Trophoblast cell (in vitro differentiated cells and primary cell): Measurements from ENCODE around the gene MYO15B.

Source experiments
- DNase-seq, 2 donors: peaks; one replicate each; pipeline ENCODE4 v3.0.0-alpha.2; 2016
- H2AFZ ChIP-seq: 2 replicates; pipeline ENCODE4 v1.6.1; 2013; ENCODE audit warnings: low read length, moderate library complexity, mild to moderate bottlenecking; ENCODE audit not compliant: insufficient read depth, poor library complexity
- H2AK5ac ChIP-seq: 2 replicates; pipeline ENCODE4 v1.6.1; 2013; ENCODE audit warnings: mild to moderate bottlenecking, low read length
- H2BK120ac ChIP-seq: 2 replicates; pipeline ENCODE4 v1.6.1; 2013; ENCODE audit warnings: low read length, mild to moderate bottlenecking, moderate library complexity; ENCODE audit not compliant: insufficient read depth, poor library complexity
- H2BK12ac ChIP-seq: 2 replicates; pipeline ENCODE4 v1.6.1; 2013; ENCODE audit warnings: mild to moderate bottlenecking, low read length, moderate library complexity
- H2BK5ac ChIP-seq: 2 replicates; pipeline ENCODE4 v1.6.1; 2013; ENCODE audit warnings: low read length, low read depth, moderate library complexity, mild to moderate bottlenecking; ENCODE audit not compliant: poor library complexity
- H3K14ac ChIP-seq: 2 replicates; pipeline ENCODE4 v1.6.1; 2013; ENCODE audit warnings: mild to moderate bottlenecking, low read length
- H3K18ac ChIP-seq: 2 replicates; pipeline ENCODE4 v1.6.1; 2013; ENCODE audit warnings: mild to moderate bottlenecking, low read length
- H3K23ac ChIP-seq: 2 replicates; pipeline ENCODE4 v1.6.1; 2013; ENCODE audit warnings: low read length
- H3K27ac ChIP-seq: 2 replicates; pipeline ENCODE4 v1.5.1; 2013; ENCODE audit warnings: low read depth, mild to moderate bottlenecking, inconsistent platforms, low read length, moderate library complexity
- H3K27me3 ChIP-seq: 2 replicates; pipeline ENCODE4 v1.6.1; 2013; ENCODE audit warnings: inconsistent platforms, mild to moderate bottlenecking, low read length, moderate library complexity; ENCODE audit not compliant: insufficient read depth
- H3K36me3 ChIP-seq, 2 experiments: 1 replicate in 1 of 2; 2 replicates in 1 of 2; pipeline ENCODE4 v1.6.1; 2013; ENCODE audit warnings: low read length in 2 of 2, mild to moderate bottlenecking in 2 of 2, moderate library complexity in 1 of 2; ENCODE audit not compliant: insufficient read depth in 2 of 2, control insufficient read depth in 1 of 2
- H3K4ac ChIP-seq: 2 replicates; pipeline ENCODE4 v1.6.1; 2013; ENCODE audit warnings: low read depth, mild to moderate bottlenecking, low read length, moderate library complexity
- H3K4me1 ChIP-seq, 2 experiments: 1 replicate in 1 of 2; 2 replicates in 1 of 2; pipeline ENCODE4 v1.6.1; 2013; ENCODE audit warnings: low read length in 2 of 2, mild to moderate bottlenecking in 2 of 2, moderate library complexity in 1 of 2; ENCODE audit not compliant: insufficient read depth in 2 of 2, control insufficient read depth in 1 of 2
- H3K4me2 ChIP-seq: 2 replicates; pipeline ENCODE4 v1.6.1; 2013; ENCODE audit warnings: inconsistent platforms, mild to moderate bottlenecking, low read length, moderate library complexity
- H3K4me3 ChIP-seq: 2 replicates; pipeline ENCODE4 v1.5.1; 2013; ENCODE audit warnings: mild to moderate bottlenecking, low read depth, low read length, inconsistent platforms
- H3K79me1 ChIP-seq: one replicate; pipeline ENCODE4 v1.6.1; 2013; ENCODE audit warnings: low read length
- H3K79me2 ChIP-seq: 2 replicates; pipeline ENCODE4 v1.6.1; 2013; ENCODE audit warnings: low read length, mild to moderate bottlenecking; ENCODE audit not compliant: control insufficient read depth, insufficient read depth, poor library complexity
- H3K9ac ChIP-seq: 2 replicates; pipeline ENCODE4 v1.6.1; 2013; ENCODE audit warnings: mild to moderate bottlenecking, low read length
- H3K9me3 ChIP-seq: 2 replicates; pipeline ENCODE4 v1.6.1; 2013; ENCODE audit warnings: low read depth, mild to moderate bottlenecking, control low read depth, inconsistent platforms, low read length; ENCODE audit not compliant: insufficient read depth
- H4K12ac ChIP-seq: 2 replicates; pipeline ENCODE4 v1.6.1; 2013; ENCODE audit warnings: low read depth, mild to moderate bottlenecking, low read length, moderate library complexity
- H4K8ac ChIP-seq: 2 replicates; pipeline ENCODE4 v1.6.1; 2013; ENCODE audit warnings: low read depth, mild to moderate bottlenecking, low read length, moderate library complexity
- H4K91ac ChIP-seq: one replicate; pipeline ENCODE4 v1.6.1; 2013; ENCODE audit warnings: low read depth, mild to moderate bottlenecking, low read length, moderate library complexity
- WGBS: extraction: QIAGEN DNeasy Blood & Tissue Kit; methylation state at CpG from one replicate; pipeline ENCODE4 v1.1.7; 2013; ENCODE audit warnings: missing lambda C conversion rate; ENCODE audit not compliant: insufficient read length, insufficient coverage; ENCODE audit errors: extremely low coverage; 5-methylcytosine and 5-hydroxymethylcytosine counted together

MYO15B gene

DNA sequence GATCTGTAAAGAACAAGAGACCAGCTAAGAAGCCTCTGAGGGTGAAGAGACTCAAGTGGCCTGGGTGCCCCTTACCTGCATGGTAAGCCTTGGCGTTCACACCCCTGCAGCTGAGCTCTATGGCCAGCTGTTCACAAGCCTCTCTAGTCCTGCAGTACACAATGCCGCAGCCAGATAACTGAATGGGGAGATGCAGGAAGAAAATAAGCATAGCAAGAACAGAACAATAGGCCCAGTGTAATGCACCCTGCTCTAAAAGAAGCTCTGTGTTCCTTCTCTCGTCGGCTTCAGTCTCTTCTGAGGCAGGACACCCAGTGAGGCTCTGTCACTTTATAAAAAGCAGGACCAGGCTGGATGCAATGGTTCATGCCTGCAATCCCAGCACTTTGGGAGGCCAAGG lies 73.9 kb downstream of the MYO15B start:
- no peak for DNase-seq

DNA sequence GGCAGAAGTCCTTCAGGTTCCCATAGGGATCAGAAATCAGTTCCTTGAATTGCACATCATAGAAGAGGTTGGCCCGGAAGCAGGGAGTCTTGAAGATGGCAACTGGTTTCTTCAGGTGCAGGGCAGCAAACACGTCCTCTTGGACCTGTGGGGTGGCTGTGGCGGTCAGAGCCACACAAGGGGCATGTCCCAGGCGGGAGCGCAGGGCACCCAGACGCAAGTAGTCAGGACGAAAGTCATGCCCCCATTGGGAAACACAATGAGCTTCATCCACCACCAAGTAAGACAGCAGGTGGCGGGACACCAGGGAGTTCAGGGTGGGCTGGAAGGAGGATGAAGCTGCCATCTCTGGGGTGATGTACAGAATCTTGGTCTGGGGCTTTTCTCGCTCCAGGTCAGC lies 74.9 kb downstream of the MYO15B start:
- H3K14ac ChIP-seq, result no peak overlapping the region
- H3K36me3 ChIP-seq, result peaks cover 20 to 26% of the 10 kb centered on the region in 2 experiments
- no peak overlapping the region for H3K9ac ChIP-seq
- no CpG with 5 or more reads among the region's 9 CpGs for WGBS
- H3K27ac ChIP-seq, result no peak overlapping the region
- H3K79me2 ChIP-seq, result peaks cover 6% of the 10 kb centered on the region
- no peak overlapping the region for H3K23ac ChIP-seq
- H3K79me1 ChIP-seq, result peaks cover 7% of the 10 kb centered on the region
- no peak overlapping the region for H2AFZ ChIP-seq
- H4K8ac ChIP-seq, result no peak overlapping the region
- DNase-seq, result no peak
- H3K4me3 ChIP-seq, result no peak overlapping the region
- no peak overlapping the region for H2BK120ac ChIP-seq
- no peak overlapping the region for H4K12ac ChIP-seq
- no peak overlapping the region for H4K91ac ChIP-seq
- no peak overlapping the region for H2AK5ac ChIP-seq
- no peaks in the 10 kb centered on the region for H3K9me3 ChIP-seq
- H2BK12ac ChIP-seq, result no peak overlapping the region
- H3K18ac ChIP-seq, result no peak overlapping the region
- no peak overlapping the region for H3K4ac ChIP-seq
- no peaks in the 10 kb centered on the region for H3K27me3 ChIP-seq
- peaks cover 5% of the 10 kb centered on the region in 2 experiments for H3K4me1 ChIP-seq
- H3K4me2 ChIP-seq, result no peak overlapping the region
- no peak overlapping the region for H2BK5ac ChIP-seq

More for the DNA sequence above, 73.9 kb downstream of the MYO15B start:
- no peak overlapping the region for H4K8ac ChIP-seq
- H2BK5ac ChIP-seq, result no peak overlapping the region
- no peak overlapping the region for H3K9ac ChIP-seq
- no peak overlapping the region for H3K4ac ChIP-seq
- no peaks in the 10 kb centered on the region for H3K27me3 ChIP-seq
- no peak overlapping the region for H3K18ac ChIP-seq
- H4K91ac ChIP-seq, result no peak overlapping the region
- no peak overlapping the region for H2AFZ ChIP-seq
- H3K23ac ChIP-seq, result no peak overlapping the region
- WGBS, result no CpG with 5 or more reads among the region's 4 CpGs
- H3K79me2 ChIP-seq, result no peaks in the 10 kb centered on the region
- no peak overlapping the region for H2AK5ac ChIP-seq
- no peak overlapping the region for H2BK12ac ChIP-seq
- H3K27ac ChIP-seq, result no peak overlapping the region
- peaks cover 5% of the 10 kb centered on the region in 2 experiments for H3K4me1 ChIP-seq
- H3K9me3 ChIP-seq, result no peaks in the 10 kb centered on the region
- no peak overlapping the region for H3K4me2 ChIP-seq
- no peak overlapping the region for H3K14ac ChIP-seq
- H3K36me3 ChIP-seq, result peaks cover 20 to 33% of the 10 kb centered on the region in 2 experiments
- no peak overlapping the region for H2BK120ac ChIP-seq
- no peak overlapping the region for H4K12ac ChIP-seq
- H3K4me3 ChIP-seq, result no peak overlapping the region
- H3K79me1 ChIP-seq, result no peaks in the 10 kb centered on the region

DNA sequence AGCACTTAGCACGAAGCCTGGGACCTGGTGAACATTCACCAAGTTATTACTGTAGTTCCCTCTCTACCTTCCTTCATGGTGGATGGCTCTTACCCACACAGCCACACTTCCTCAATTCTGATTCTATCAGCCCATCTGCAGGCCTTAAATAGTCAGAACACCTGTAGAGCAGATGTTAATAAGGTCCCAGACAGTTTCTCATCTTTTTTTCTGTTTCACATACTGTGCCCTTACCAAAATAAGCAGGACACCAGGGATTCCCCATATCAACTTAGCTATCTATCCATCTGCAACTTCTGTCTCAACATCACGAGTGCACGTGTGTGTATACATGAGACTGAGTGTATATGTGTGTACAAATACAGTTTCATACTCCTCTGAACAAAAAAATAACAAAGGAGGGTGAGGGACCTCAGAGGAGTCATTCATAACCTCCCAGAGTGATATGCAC lies 76.5 kb downstream of the MYO15B start:
- H3K27ac ChIP-seq, result no peak overlapping the region
- peaks cover 5% of the 10 kb centered on the region in 2 experiments for H3K4me1 ChIP-seq
- H3K9ac ChIP-seq, result no peak overlapping the region
- no peak overlapping the region for H3K14ac ChIP-seq
- no peak overlapping the region for H2BK5ac ChIP-seq
- no peak overlapping the region for H3K4ac ChIP-seq
- peaks cover 7% of the 10 kb centered on the region for H3K79me2 ChIP-seq
- H2AK5ac ChIP-seq, result no peak overlapping the region
- H3K18ac ChIP-seq, result no peak overlapping the region
- H2BK120ac ChIP-seq, result no peak overlapping the region
- H4K8ac ChIP-seq, result no peak overlapping the region
- no peak overlapping the region for H3K4me2 ChIP-seq
- H4K12ac ChIP-seq, result no peak overlapping the region
- no peak overlapping the region for H3K23ac ChIP-seq
- peaks cover 22 to 23% of the 10 kb centered on the region in 2 experiments for H3K36me3 ChIP-seq
- DNase-seq, result no peak
- H2BK12ac ChIP-seq, result no peak overlapping the region
- no CpG with 5 or more reads among the region's 3 CpGs for WGBS
- H3K27me3 ChIP-seq, result no peaks in the 10 kb centered on the region
- no peaks in the 10 kb centered on the region for H3K9me3 ChIP-seq
- H4K91ac ChIP-seq, result no peak overlapping the region
- peaks cover 8% of the 10 kb centered on the region for H3K79me1 ChIP-seq
- H3K4me3 ChIP-seq, result no peak overlapping the region
- no peak overlapping the region for H2AFZ ChIP-seq

DNA sequence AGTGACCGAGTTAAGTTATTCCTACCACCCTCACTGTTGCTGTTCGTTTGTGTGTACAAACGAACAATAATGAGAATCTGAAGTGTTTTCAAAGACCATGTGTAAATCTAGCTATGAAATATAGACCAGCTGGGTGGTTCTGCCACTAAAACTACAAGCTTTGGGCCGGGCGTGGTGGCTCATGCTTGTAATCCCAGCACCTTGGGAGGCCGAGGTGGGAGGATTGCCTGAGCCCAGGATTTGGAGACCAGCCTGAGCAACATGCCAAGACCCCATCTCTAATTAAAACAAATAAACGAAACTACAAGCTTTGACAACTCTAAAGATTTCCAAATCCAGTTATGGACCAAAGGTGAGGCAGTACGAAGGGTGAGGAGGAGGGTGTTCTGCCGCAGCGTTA lies 78.4 kb downstream of the MYO15B start:
- no peak for DNase-seq
- Histone ChIP-seq H3K14ac (no peak overlapping the region), H4K91ac (no peak overlapping the region), H3K4ac (no peak overlapping the region), H3K4me1 (peaks cover 5% of the 10 kb centered on the region in 2 experiments), H4K8ac (peak overlapping the region; percentile 80), H3K4me2 (peak overlapping the region; percentile 93), H3K79me1 (peaks cover 8% of the 10 kb centered on the region), H2BK5ac (no peak overlapping the region), H3K9ac (no peak overlapping the region), H3K18ac (no peak overlapping the region), H3K27ac (no peak overlapping the region), H3K23ac (no peak overlapping the region), H3K79me2 (peaks cover 7% of the 10 kb centered on the region), H2AFZ (no peak overlapping the region), H3K9me3 (no peaks in the 10 kb centered on the region), H3K27me3 (no peaks in the 10 kb centered on the region), H2BK12ac (no peak overlapping the region), H4K12ac (peak overlapping the region; percentile 85), H3K36me3 (peaks cover 21 to 27% of the 10 kb centered on the region in 2 experiments), H3K4me3 (no peak overlapping the region), H2BK120ac (no peak overlapping the region), H2AK5ac (no peak overlapping the region)
- WGBS, result no CpG with 5 or more reads among the region's 10 CpGs
